SH-SY5Y (cell line): ENCODE measurements around the gene PCNX1.

Source experiments
- GATA2 ChIP-seq: IDR thresholded peaks from 2 replicates; pipeline ENCODE4 v1.6.1; 2011; ENCODE audit warnings: mild to moderate bottlenecking, low read depth, low read length
- GATA3 ChIP-seq: IDR thresholded peaks from 2 replicates; pipeline ENCODE4 v1.6.1; 2011; ENCODE audit warnings: low read depth, mild to moderate bottlenecking, low read length, moderate library complexity

Gene PCNX1

DNA sequence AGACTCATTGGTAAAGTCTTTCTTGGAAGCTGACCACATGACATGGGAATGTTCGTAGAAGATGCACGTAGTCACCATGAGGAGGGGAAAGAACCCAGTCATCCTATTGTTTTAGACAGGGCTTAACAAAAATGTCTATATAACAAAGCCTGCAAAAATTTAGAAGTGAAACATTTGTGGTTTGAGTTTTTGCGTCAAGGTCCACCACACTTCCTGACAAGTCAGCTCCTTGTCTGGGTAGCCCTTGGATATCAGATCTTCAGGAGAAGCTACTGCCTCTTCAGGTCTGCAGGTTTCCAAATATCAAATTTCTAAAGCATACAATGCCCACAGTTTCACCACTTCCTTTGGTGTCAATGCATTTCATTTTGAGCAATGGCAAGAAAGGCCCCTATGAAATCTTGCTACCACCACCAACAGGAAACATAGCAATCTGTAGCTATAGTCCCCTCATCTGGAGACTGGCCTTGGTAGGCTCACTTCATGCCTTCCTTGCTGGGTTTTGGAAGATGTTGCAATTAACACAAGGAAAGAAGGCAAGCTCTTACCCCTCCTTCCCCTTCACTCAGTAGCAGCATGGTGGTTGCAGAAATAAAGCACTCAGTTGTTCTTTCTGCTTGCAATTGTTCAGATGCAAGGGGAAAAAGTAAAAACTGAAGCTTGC, 235.2 kb downstream of the PCNX1 start:
- TF ChIP-seq GATA3 (no peak), GATA2 (no peak)

GRCh38 chr14:71143381-71144290, 236.4 kb downstream of the PCNX1 start:
- TF ChIP-seq GATA3 (no peak), GATA2 (no peak)

DNA sequence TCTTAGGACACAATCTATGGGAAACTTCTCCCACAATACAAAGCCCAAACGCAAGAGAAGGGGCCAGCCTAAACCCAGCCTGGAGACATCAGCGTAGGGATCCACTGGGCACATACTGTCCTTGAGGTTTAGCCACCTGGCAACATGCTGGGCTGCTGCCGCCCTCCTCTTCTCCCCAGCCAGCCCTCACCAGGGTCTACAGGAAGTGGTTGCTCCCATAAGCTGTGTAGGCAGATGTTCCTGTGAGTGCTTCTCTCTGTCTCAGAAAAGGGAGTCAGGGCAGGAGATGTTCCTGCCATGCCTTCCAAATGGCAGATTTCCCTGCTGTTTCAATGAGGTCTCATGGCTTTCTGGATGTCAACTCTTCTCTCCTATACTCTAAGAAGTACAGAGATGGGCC, 241.4 kb downstream of the PCNX1 start:
- no peak for TF ChIP-seq GATA2
- TF ChIP-seq GATA3 = no peak

GRCh38 chr14:71150737-71151136, 243.5 kb downstream of the PCNX1 start:
- TF ChIP-seq GATA2 (no peak), GATA3 (no peak)

DNA sequence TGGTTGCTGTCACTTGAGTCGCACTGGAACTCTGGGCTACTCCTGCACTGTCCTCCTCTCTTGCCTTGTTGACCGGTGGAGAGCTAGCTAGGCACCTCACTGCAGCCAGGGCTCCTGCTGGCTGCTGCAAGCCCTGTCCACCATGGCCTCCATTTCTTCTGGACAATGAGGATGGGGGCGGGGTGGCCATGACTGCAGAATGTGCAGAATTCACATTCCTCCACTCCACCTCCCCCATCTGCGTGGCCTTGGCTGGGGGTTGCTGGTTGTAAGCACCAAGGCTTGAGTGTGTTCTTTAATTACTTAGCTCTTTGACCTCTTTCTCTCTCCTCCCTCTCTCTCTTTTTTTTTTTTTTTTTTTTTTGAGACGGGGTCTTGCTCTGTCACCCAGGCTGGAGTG, 248.5 kb downstream of the PCNX1 start:
- TF ChIP-seq GATA3 = no peak
- no peak for TF ChIP-seq GATA2

DNA sequence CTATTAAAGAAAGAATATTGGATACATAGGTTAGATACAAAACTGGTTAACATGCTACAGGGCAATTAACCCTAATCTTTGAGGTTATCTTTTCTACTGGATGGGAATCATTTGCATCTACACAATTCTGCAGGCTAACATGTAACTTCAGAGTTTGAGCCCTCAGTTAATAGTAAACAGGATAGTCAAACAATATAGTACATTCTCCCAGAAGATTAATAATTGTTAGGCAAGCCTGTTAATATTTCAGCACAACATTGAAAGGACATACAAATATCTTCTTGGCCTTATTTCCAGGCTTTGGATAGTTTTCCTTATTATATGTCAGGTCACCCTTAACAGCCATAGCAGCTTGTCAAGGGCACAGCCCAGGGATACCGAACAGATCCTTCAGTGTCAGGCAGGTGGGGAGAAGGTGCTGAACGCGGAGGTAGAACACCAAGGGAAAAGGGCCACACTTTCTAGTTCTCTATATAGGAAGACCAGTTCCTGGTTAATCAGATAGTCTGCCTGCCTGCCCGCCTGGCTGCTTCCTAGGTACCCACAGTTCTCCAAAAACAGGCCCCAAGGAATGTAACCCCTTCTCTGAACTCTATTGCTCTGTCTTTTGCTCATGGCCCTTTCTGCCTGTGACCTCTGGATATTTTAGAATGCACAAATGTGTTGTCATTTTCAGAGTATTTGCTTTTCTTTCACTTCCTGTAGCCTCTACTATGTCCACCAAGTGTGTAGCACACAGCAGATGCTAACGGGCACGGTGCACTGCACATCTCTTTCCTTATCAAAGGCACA, 256.0 kb downstream of the PCNX1 start:
- TF ChIP-seq GATA2 (no peak), GATA3 (no peak)

- no peak for TF ChIP-seq GATA2
- TF ChIP-seq GATA3 = no peak
Observed at GRCh38 chr14:71163842-71164629, 256.8 kb downstream of the PCNX1 start.
